ENCODE results near the gene EML2.
"Not testable (repeated sequence)": the region's sequence is repeated elsewhere in the genome, so short reads cannot be mapped to it uniquely, and the experiment has no call there.

EML2 gene

GRCh38 chr19:45615795-45616703, 23.1 kb downstream of the EML2 start:
- in situ Hi-C loops (cut with HindIII; ENCODE audit: low sequenced_read_pairs), result no loop called here

- in situ Hi-C loops (cut with HindIII; ENCODE audit: low sequenced_read_pairs), result not testable (repeated sequence)
Measured at GRCh38 chr19:45615056-45615455, 24.1 kb downstream of the EML2 start.

DNA sequence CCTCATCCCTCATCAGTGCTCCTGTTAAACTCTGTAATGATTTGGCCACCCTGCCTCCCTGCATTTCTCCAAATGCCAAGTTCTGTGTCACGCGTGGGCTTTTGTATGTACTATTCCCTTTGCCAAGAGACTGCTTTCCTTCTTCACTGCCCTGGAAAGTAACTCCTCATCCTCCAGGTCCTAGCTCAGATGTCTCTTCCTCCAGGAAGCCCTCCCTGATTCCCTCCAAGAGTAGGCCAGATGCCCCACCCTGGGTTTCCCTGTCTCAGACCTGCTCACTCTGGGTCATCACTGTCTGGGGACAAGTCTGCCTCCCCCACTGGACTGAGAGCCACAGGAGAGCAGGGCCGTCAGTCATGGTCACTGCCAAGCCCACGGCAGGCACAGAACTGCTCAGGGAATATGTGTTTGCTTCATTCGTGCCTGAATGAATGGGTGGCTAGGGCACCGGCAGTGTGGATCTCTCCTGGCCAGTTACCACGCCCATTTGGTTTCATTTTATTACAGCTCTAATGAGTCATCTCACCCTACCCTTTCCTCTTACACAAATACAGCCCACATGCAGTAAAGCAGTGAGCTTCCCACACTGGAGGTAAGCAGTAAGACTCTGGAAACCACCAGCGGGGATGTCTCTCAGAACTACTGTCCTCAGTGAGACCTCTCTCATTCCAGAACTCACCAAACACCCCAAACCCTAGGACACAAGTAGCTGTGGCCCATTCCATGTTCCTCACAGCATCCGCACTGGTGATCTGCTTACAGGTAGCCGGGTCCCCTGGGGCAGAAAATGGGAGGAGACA, 25.1 kb downstream of the EML2 start:
- in situ Hi-C loops (cut with HindIII; ENCODE audit: low sequenced_read_pairs), result no loop called here

GRCh38 chr19:45608948-45609347, 30.2 kb downstream of the EML2 start:
- in situ Hi-C loops (cut with HindIII; ENCODE audit: low sequenced_read_pairs), result no loop called here

- in situ Hi-C loops (cut with HindIII; ENCODE audit: low sequenced_read_pairs), result no loop called here
Measured at GRCh38 chr19:45607071-45608029, 31.8 kb downstream of the EML2 start.

DNA sequence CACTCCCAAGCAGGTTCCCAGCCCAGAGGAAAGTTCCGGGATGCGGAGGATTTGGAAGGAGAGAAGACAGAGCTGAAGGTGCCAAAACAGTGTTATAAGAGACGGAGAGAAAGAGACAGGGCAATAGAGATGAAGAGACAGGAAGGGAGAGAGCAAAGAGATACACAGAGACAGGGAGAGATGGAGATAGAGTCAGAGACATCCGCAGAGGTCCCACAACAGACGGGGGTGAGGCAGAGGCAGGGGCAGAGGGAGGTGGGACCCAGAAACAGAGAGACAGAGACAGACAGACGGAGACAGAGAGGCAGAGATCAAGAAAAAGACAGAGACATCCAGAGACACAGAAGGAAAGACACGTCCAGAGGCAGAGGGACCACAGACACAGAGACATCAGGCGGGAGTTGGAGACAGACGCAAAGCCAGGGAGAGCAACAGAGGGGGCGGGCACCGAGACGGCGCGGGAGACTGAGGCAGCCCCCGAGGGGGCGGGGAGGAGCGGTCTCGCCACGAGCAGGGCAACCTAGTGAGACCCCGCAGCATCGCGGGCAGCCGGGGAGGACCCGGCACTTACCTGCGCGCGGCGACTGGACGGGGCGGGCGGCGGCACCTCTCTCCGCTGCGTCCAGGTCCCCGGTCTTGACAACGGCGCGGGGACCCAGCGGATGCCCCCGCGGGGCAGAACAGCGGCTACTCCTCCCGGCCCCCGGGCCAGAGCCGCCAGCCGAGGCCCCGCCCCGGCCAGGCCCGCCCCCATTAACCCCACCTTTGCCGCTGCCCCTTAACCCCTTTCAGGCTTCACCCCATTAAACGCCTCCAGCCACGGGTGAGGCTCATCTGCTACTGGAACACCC, 37.4 kb downstream of the EML2 start, which contains the start of gene GPR4:
GPR4 (minus strand) TSS at position 689 of the 851 bp plus-strand sequence. CDS start 10,346 bp downstream, outside the sequence.
- in situ Hi-C loops (cut with HindIII; ENCODE audit: low sequenced_read_pairs), result no loop called here

DNA sequence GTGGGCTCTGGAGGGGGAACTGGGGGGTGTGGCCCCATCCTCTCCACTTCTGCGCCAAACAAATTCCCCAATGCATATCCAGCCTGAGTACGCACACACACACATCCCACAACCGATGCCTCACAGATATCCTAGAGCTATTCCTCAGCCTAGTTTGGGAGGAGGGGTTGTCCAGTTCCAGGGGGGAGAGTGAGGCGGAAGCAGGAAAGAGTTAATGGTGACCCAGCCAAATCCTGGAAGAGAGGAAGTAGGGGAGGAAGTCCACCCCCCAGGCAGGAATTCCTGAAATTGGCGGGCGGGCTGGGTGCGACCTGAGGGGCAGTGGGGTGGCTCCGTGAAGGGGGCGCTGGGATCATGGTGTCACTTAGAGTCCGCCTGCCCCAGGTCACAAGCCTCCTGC, 38.1 kb downstream of the EML2 start:
- in situ Hi-C loops (cut with HindIII; ENCODE audit: low sequenced_read_pairs), result no loop called here

GRCh38 chr19:45600340-45600885, 38.8 kb downstream of the EML2 start:
- in situ Hi-C loops (cut with HindIII; ENCODE audit: low sequenced_read_pairs), result no loop called here

DNA sequence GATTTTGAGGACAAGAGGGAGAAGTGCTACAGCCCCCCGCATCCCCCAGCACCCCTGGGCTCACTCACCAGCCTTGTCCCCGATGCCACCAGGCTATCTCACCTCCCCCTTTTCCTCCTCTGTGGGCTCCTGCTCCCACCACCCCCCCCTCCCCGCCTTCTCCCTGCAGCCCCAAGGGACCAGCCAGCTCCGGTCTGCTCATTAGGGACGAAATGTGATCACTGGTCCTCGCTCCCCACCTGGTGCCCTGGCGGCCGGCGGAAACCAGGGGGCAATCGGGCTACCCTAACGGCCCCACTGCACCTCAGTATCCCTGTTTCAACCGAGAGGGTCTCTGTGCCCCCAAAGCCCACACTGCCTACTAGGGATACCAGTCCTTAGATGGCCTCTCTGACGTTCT, 39.9 kb downstream of the EML2 start:
- in situ Hi-C loops (cut with HindIII; ENCODE audit: low sequenced_read_pairs), result no loop called here

GRCh38 chr19:45598267-45599001, 40.8 kb downstream of the EML2 start:
- in situ Hi-C loops (cut with HindIII; ENCODE audit: low sequenced_read_pairs), result no loop called here

DNA sequence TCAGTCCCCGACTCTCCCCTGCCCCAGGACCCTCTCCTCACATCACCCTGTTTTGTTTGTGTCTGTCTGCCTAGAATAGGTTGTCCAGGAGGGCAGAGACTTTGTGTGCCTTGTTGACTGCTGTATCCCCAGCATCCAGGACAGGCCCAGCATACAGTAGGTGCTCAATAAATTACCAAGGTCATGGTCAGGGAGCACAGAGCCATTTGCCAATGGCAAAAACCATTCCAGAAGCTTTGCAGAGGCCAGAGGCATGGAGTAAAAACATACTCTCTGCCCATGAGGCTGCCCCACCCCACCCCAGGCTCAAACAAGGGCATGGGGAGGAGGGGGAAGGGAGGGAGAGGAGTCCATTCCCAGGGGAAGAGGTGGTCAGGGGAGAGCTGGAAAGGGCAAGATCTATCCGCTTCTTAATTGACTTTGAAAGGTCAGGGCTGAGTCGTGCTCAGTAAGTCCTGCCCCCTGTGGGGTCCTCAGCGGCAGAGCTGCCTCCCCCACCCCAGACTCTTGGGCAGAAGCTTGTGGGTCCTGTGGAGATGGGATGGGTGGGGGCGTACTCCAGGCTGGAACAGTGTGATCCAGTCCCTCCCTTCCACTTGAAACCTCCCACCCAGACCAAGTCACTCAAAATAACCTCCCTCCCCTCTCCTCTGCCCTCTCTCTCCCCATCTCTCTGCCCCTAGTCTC, 41.6 kb downstream of the EML2 start:
- in situ Hi-C loops (cut with HindIII; ENCODE audit: low sequenced_read_pairs), result no loop called here

- in situ Hi-C loops (cut with HindIII; ENCODE audit: low sequenced_read_pairs), result no loop called here
Measured at GRCh38 chr19:45595814-45596213, 43.4 kb downstream of the EML2 start.

DNA sequence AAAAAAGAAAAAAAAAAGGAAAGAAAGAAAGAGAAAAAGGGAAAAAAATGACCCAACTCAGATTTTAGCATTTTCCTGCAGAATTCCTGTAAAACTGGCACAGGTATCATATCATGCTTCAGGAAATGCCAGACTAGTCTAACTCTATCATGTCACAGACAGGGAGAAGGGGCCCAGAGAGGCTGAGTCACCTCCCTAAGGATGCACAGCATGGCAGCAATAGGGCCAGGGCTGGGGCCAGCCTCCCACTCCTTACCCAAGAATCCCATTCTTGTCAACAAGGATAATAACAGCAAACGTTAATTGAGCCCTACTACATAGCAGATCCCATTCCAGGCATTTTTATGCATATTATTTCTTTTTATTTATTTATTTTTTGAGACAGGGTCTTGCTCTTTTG, 45.7 kb downstream of the EML2 start:
- in situ Hi-C loops (cut with HindIII; ENCODE audit: low sequenced_read_pairs), result no loop called here

DNA sequence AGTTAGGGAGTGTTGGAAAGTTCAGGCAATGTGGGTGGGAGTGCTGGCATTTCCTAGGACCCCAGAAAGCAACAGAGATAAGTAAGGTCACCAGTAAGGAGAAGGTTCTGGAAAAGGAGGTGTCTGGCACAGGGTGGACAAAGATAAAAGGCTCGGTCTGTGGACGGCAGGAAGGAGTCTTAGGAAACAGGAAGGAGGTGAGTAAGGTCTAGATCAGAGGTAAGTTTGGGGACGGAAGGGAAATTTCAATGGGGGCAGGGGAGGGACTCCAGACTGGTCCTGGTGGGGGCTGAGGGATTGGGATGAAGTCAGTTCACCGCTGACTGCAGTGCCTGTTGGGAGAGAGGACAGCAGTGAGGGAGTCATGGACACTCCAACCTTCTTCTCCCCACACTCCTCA, 46.8 kb downstream of the EML2 start:
- in situ Hi-C loops (cut with HindIII; ENCODE audit: low sequenced_read_pairs), result no loop called here

GRCh38 chr19:45591638-45592005, 47.6 kb downstream of the EML2 start:
- in situ Hi-C loops (cut with HindIII; ENCODE audit: low sequenced_read_pairs), result no loop called here

DNA sequence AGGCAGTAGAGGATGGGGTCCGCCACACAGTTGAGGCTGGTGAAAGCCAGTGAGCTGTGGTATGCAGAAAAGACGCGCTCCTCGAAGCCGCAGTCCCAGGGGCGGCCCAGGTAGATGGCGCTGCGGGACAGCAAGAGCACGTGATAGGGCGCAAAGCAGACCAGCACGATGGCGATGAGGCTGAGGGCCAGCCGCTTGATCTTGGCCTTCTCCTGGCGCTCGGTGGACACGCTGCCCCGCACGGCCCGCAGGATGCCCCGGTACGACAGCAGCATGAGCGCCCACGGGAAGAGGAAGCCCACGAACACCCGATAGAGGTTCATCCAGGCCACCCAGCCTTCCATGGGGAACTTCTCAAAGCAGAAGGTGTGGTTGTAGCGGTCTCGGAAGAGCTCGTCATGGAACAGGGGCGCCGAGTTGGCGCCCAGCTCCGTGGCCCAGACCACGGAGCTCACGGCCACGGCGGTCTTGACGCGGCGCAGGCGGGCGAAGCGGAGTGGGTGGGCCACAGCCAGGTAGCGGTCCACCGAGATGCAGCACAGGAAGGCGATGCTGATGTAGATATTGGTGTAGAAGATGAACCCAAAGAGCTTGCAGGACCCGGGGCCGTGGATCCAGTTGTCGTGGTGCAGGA, 48.1 kb downstream of the EML2 start:
- in situ Hi-C loops (cut with HindIII; ENCODE audit: low sequenced_read_pairs), result no loop called here

DNA sequence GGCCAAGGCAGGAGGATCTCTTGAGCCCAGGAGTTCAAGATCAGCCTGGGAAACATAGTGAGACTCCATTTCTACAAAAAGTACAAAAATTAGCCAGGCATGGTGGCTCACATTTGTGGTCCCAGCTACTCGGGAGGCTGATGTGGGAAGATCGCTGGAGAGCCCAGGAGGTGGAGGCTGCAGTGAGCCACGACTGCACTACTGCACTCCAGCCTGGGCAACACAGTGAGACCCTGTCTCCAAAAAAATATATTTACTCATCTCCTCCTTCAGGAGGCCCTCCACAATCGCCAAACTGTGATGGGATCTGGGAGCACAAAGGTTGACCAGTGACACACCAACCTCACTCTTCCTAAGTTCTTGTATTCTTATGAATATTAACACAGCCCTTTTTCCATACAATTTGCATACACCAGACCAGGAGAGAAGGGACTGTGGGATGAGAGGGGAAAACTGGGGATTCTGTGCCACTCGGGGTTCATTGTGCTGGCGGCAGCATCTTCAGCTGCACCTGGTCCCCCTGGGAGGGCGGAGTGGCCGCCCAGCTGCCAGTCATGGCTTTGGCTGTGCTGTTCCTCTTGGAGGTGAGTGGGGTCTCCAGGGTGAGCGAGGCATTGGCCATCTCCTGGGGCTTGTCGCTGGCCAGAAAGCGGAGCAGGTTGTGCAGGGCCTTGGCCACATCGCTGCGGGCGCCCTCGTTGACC, 48.7 kb downstream of the EML2 start:
- in situ Hi-C loops (cut with HindIII; ENCODE audit: low sequenced_read_pairs), result no loop called here
